ENCODE results near the gene PCSK1N.

GRCh38 chrX:48835524-48836329, at the start of gene PCSK1N:
- TF ChIP-seq, protein P1, sequence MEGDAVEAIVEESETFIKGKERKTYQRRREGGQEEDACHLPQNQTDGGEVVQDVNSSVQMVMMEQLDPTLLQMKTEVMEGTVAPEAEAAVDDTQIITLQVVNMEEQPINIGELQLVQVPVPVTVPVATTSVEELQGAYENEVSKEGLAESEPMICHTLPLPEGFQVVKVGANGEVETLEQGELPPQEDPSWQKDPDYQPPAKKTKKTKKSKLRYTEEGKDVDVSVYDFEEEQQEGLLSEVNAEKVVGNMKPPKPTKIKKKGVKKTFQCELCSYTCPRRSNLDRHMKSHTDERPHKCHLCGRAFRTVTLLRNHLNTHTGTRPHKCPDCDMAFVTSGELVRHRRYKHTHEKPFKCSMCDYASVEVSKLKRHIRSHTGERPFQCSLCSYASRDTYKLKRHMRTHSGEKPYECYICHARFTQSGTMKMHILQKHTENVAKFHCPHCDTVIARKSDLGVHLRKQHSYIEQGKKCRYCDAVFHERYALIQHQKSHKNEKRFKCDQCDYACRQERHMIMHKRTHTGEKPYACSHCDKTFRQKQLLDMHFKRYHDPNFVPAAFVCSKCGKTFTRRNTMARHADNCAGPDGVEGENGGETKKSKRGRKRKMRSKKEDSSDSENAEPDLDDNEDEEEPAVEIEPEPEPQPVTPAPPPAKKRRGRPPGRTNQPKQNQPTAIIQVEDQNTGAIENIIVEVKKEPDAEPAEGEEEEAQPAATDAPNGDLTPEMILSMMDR (IDR thresholded peaks at IDR 0.05; ENCODE audit: insufficient read depth, low read length): no peak
- TF ChIP-seq GABPA (IDR thresholded peaks at IDR 0.05; ENCODE audit: low read depth) (no peak), SPI1 (IDR thresholded peaks at IDR 0.05; ENCODE audit: borderline replicate concordance, low read depth) (no peak)

All from HL-60 (cell line).